Upper lobe of left lung (tissue), 6 donors: Measurements from ENCODE around the gene HDAC6. TPM values are rescaled to one million over a fixed set of nuclear protein-coding genes. Genes with fewer than 3 reads are reported as not detected.
A peak's percentile ranks its signal among the peaks of the same experiment; 100 is the strongest.

ENCODE experiments used
- ATAC-seq, 2 donors: fragments of 200-7000 bp; cut with Tn5 transposase; one replicate each; pipeline ENCODE4 v1.9.1; 2022; ENCODE audit warnings: mild to moderate bottlenecking in 2 of 2, moderate library complexity in 2 of 2; ENCODE audit not compliant: low FRiP score in 2 of 2
- DNase-seq, 2 donors: peaks; one replicate each; pipeline ENCODE4 v3.0.0-alpha.2; 2019 to 2020
- H3K27ac ChIP-seq, 4 donors: fragments of 200-600 bp; sonication (generic); one replicate each; pipeline ENCODE4 v1.5.1; 2016 to 2019
- H3K27me3 ChIP-seq, 4 donors: fragments of 200-600 bp; sonication (generic); one replicate each; pipeline ENCODE4 v1.5.1; 2017 to 2019
- H3K36me3 ChIP-seq, 4 donors: fragments of 200-600 bp; sonication (generic); one replicate each; pipeline ENCODE4 v1.5.1; 2016 to 2019
- H3K4me1 ChIP-seq, 4 donors: fragments of 200-600 bp; sonication (generic); one replicate each; pipeline ENCODE4 v1.5.1; 2018 to 2019
- H3K4me3 ChIP-seq, 4 donors: fragments of 200-600 bp; sonication (generic); one replicate each; pipeline ENCODE4 v1.5.1; 2017 to 2019; ENCODE audit warnings: mild to moderate bottlenecking in 2 of 4, moderate library complexity in 1 of 4
- H3K9me3 ChIP-seq, 4 donors: fragments of 200-600 bp; sonication (generic); one replicate each; pipeline ENCODE4 v1.5.1; 2018 to 2019
- EP300 ChIP-seq, 4 donors: sonication (generic); formaldehyde crosslinking; IDR thresholded peaks; one replicate each; pipeline ENCODE4 v1.5.1; 2017; ENCODE audit warnings: antibody characterized with exemption in 4 of 4, control low read depth in 2 of 4
- POLR2A ChIP-seq, 4 donors: fragments of 450-650 bp; IDR thresholded peaks; one replicate each; pipeline ENCODE4 v1.5.1; 2016 to 2017; ENCODE audit warnings: antibody characterized with exemption in 4 of 4, mild to moderate bottlenecking in 2 of 4
- POLR2AphosphoS5 ChIP-seq, 2 donors: sonication (generic); formaldehyde crosslinking; IDR thresholded peaks; one replicate each; pipeline ENCODE4 v1.5.1; 2017; ENCODE audit warnings: antibody characterized with exemption in 2 of 2
- WGBS, 2 donors: methylation state at CpG; one replicate each; pipeline ENCODE4 v1.1.5; 2017 to 2018; 5-methylcytosine and 5-hydroxymethylcytosine counted together
- total RNA-seq, 6 donors: library from RNA; depleted of rRNA in 4 of 6; stranded (reverse); fragments of >200 nt in 4 of 6; gene quantifications; one replicate each; pipeline versions ENCODE4 v1.1.0 to v1.2.1, GENCODE V29; 2016 to 2021
- TF ChIP-seq, protein P1 (sequence below), 6 experiments: fragments of 450-650 bp in 4 of 6; fragments of 200-600 bp in 2 of 6; sonication (generic) in 2 of 6; IDR thresholded peaks; one replicate each; pipeline ENCODE4 v1.5.1; 2016 to 2019; ENCODE audit warnings: antibody characterized with exemption in 6 of 6
- donor health status: DM: no; HTN: no; CAD: no; lungs with moderate emphysema.
- donor health status: DM: no; HTN: yes; CAD: no; lungs with severe emphysema.

Gene HDAC6
- total RNA-seq, 6 donors from 2014 or later = 59.1 to 171 (median 86.0) TPM

DNA sequence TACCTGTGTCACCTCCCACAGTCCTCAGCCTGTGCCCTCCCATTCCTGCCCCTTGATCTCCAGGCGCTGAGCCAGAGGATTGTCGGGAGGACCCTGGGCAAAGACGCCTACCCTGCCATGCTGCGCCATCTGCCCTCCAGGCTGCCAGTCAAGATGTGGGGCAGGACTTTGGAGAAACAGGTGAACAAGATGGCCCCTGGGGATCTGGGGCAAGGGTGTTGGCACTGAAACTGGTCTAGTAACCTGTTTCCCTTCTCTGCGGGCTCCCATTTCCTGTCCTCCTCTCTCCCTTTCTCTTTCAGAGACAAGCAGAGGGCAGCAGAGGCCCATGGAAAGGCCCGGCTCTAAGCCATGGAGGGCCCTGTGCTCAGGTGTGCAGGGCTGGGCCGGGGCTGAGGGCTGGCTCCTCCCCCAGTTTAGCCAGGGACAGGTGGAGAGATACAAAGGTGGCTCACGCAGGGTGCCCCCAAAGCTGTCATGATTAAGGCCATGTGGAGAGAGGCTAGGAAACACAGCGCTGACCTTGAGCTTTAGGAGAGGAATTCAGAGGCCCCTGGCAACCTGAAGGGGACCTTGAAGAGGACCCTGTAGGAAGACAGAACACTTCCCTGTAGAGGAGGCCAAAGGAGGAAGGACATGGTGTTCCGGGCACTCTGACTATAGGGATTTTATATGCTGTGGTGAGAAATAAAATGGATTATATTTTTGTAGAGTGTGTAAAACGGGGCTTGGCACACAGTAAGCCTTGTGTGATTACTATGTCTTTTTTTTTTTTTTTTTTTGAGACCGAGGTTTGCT, 40.0 kb upstream of the HDAC6 start, which contains the start of gene GLOD5:
Gene GLOD5 (plus strand): TSS at position 74 of the 798 bp plus-strand sequence. CDS start 44 bp downstream, at position 118.
- Histone ChIP-seq H3K4me1 (no peaks in the 10 kb centered on the region), H3K9me3 (no peaks in the 10 kb centered on the region), H3K27me3 (no peaks in the 10 kb centered on the region), H3K4me3 (peak within 1 kb of the TSS in 2 of 4 donors; percentile 2), H3K27ac (peak within 1 kb of the TSS in 2 of 4 donors; percentile 40 to 63), H3K36me3 (no peaks in the 10 kb centered on the region)
- WGBS, 2 donors = 40 to 54% methylated on average over 6 to 12 of the region's 12 CpGs
- peak; percentile 50 to 73 for DNase-seq
- TF ChIP-seq, protein P1, sequence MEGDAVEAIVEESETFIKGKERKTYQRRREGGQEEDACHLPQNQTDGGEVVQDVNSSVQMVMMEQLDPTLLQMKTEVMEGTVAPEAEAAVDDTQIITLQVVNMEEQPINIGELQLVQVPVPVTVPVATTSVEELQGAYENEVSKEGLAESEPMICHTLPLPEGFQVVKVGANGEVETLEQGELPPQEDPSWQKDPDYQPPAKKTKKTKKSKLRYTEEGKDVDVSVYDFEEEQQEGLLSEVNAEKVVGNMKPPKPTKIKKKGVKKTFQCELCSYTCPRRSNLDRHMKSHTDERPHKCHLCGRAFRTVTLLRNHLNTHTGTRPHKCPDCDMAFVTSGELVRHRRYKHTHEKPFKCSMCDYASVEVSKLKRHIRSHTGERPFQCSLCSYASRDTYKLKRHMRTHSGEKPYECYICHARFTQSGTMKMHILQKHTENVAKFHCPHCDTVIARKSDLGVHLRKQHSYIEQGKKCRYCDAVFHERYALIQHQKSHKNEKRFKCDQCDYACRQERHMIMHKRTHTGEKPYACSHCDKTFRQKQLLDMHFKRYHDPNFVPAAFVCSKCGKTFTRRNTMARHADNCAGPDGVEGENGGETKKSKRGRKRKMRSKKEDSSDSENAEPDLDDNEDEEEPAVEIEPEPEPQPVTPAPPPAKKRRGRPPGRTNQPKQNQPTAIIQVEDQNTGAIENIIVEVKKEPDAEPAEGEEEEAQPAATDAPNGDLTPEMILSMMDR (IDR thresholded peaks at IDR 0.05) = peak in 3 of 6 experiments; percentile 30 to 48 (median 43)
- TF ChIP-seq POLR2A (IDR thresholded peaks at IDR 0.05) (peak in 1 of 4 donors; percentile 18), EP300 (IDR thresholded peaks at IDR 0.05) (no peak)
- ATAC-seq = peak; percentile 49 to 91

DNA sequence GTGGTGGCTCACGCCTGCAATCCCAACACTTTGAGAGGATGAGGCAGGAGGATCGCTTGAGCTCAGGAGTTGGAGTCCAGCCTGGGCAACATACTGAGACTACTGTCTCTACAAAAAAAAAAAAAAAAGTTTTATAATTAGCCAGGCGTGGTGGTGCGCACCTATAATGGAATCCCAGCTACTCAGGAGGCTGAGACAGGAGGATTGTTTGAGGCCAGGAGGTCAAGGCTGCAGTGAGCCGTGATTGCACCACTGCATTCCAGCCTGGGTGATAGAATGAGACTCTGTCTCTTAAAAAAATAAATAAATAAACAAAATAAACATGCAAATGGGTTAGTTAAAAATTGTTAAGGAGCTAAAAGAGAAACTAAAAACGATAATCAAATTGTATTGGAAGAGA, 32.6 kb upstream of the HDAC6 start:
- DNase-seq (no peak), ATAC-seq (no peak)
- no peaks in the 10 kb centered on the region for H3K27me3 ChIP-seq
- no peaks in the 10 kb centered on the region for H3K36me3 ChIP-seq
- H3K9me3 ChIP-seq = no peaks in the 10 kb centered on the region
- 75 to 78% methylated on average over 6 of the region's 6 CpGs for WGBS, 2 donors
- TF ChIP-seq EP300 (IDR thresholded peaks at IDR 0.05) = no peak
- no peak overlapping the region for H3K4me3 ChIP-seq
- no peak overlapping the region for H3K27ac ChIP-seq
- H3K4me1 ChIP-seq = no peaks in the 10 kb centered on the region

DNA sequence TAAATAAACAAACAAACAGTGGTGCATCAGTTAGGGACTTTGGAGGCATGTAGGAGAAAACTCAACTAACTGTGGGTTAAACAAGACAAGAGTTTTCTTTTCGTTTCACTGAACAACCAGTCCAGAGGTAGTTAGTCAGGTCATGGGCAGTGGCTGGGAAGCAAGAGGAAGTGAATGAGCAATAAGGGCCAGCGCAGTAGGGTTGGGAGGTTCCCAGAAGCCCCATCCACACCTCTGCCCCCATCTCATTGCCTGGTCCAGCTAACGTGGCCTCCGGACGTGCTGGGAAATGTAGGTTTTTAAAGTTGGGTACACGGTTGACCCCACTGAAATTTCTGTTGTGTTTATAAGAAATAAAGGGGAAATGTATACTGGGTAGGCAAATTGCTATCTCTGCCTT, 31.6 kb upstream of the HDAC6 start:
- H3K4me1 ChIP-seq = no peaks in the 10 kb centered on the region
- TF ChIP-seq, protein P1 (IDR thresholded peaks at IDR 0.05) = no peak
- TF ChIP-seq POLR2AphosphoS5 (IDR thresholded peaks at IDR 0.05) (no peak), EP300 (IDR thresholded peaks at IDR 0.05) (no peak), POLR2A (IDR thresholded peaks at IDR 0.05) (no peak)
- H3K4me3 ChIP-seq = no peak overlapping the region
- no peak overlapping the region for H3K27ac ChIP-seq
- ATAC-seq (no peak), DNase-seq (no peak)
- no peaks in the 10 kb centered on the region for H3K36me3 ChIP-seq
- no peaks in the 10 kb centered on the region for H3K27me3 ChIP-seq
- H3K9me3 ChIP-seq = no peaks in the 10 kb centered on the region
- 75% methylated on average over 6 of the region's 6 CpGs for WGBS, 2 donors

DNA sequence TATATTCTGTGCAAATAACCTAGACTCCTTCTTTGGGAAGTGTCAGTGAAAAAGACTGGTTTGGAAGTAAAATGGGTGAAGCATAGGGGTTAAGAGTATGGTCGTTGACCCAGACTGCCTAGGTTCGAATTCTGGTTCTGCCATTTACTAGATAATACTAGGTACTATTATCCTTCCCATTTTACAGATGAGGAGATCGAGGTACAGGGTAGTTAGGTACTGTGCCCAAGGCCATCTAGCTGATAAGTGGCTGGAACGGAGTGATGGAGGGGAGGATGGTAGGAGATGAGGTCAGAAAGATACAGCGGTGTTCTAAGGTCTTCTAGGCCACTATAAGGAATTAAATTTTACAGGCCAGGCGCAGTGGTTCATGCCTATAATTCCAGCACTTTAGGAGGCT, 29.3 kb upstream of the HDAC6 start:
- Histone ChIP-seq H3K4me1 (no peaks in the 10 kb centered on the region), H3K27me3 (no peaks in the 10 kb centered on the region), H3K27ac (no peak overlapping the region), H3K4me3 (no peak overlapping the region), H3K36me3 (no peaks in the 10 kb centered on the region), H3K9me3 (no peaks in the 10 kb centered on the region)
- TF ChIP-seq POLR2AphosphoS5 (IDR thresholded peaks at IDR 0.05) (no peak), EP300 (IDR thresholded peaks at IDR 0.05) (no peak)
- TF ChIP-seq, protein P1 (IDR thresholded peaks at IDR 0.05) = no peak
- ATAC-seq (no peak), DNase-seq (no peak)
- WGBS, 2 donors = 79 to 87% methylated on average over 6 of the region's 6 CpGs

DNA sequence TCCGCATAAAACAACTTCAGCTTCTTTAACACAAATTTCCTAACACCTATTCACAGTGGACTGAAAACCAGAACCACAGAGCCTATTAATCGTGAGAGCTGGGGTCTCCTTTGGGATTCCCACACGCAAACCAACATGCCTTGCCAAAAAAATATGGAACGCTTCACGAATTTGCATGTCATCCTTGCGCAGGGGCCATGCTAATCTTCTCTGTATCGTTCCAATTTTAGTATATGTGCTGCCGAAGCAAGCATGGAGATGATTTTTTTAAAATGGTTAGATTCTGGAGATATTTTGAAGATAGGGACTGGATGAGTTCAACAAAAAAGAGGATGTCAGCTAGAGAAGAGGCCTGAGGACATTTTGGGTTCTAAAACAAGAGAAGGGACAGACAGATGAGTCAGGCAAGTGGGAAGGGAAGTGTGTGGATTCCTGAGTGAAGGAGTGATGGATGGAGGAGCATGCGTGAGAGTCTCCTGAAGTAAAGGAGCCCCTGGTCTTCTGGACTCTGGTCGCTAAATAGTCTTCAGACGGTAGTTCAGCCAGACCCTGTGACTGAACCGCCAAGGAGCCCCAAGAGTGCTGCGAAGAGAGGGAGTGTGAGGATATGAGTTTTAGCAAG, 24.9 kb upstream of the HDAC6 start:
- ATAC-seq = no peak
- WGBS, 2 donors = 69 to 75% methylated on average over 13 of the region's 13 CpGs
- H3K36me3 ChIP-seq = no peaks in the 10 kb centered on the region
- no peak overlapping the region for H3K27ac ChIP-seq
- no peak overlapping the region for H3K4me3 ChIP-seq
- TF ChIP-seq POLR2AphosphoS5 (IDR thresholded peaks at IDR 0.05) (no peak), EP300 (IDR thresholded peaks at IDR 0.05) (no peak), POLR2A (IDR thresholded peaks at IDR 0.05) (no peak)
- TF ChIP-seq, protein P1 (IDR thresholded peaks at IDR 0.05) = no peak
- H3K27me3 ChIP-seq = no peaks in the 10 kb centered on the region
- no peak for DNase-seq
- H3K9me3 ChIP-seq = no peaks in the 10 kb centered on the region
- no peaks in the 10 kb centered on the region for H3K4me1 ChIP-seq
